Natural killer cell (primary cell): ENCODE measurements around the gene FAM107A. TPM values are rescaled to one million over a fixed set of nuclear protein-coding genes. Genes with fewer than 3 reads are reported as not detected.

ENCODE experiments used
- ATAC-seq, 3 donors: fragments of 150-1000 bp in 2 of 3; fragments of 200-7000 bp in 1 of 3; cut with Tn5 transposase; 1 replicate in 1 of 3; 2 replicates in 2 of 3; pipeline ENCODE4 v1.10.0; 2021; ENCODE audit warnings: mild to moderate bottlenecking in 2 of 3, moderate library complexity in 2 of 3
- DNase-seq, 2 donors: peaks; one replicate each; pipeline versions ENCODE4 v3.0.0 to v3.0.0-alpha.2; 2013 to 2021; ENCODE audit warnings: mixed read lengths in 1 of 2
- H3K27ac ChIP-seq: one replicate; pipeline ENCODE4 v1.5.1; 2013; ENCODE audit warnings: mild to moderate bottlenecking, low read length
- H3K27me3 ChIP-seq: one replicate; pipeline ENCODE4 v1.6.1; 2013; ENCODE audit warnings: low read length; ENCODE audit not compliant: control insufficient read depth, insufficient read depth
- H3K36me3 ChIP-seq: one replicate; pipeline ENCODE4 v1.6.1; 2013; ENCODE audit warnings: low read length; ENCODE audit not compliant: control insufficient read depth, insufficient read depth
- H3K4me1 ChIP-seq: one replicate; pipeline ENCODE4 v1.6.1; 2013; ENCODE audit warnings: low read length; ENCODE audit not compliant: control insufficient read depth, insufficient read depth
- H3K4me3 ChIP-seq: one replicate; pipeline ENCODE4 v1.5.1; 2013; ENCODE audit warnings: low read length
- H3K9me3 ChIP-seq: one replicate; pipeline ENCODE4 v1.6.1; 2013; ENCODE audit warnings: low read length; ENCODE audit not compliant: control insufficient read depth, insufficient read depth
- H3K27ac Mint-ChIP-seq, 2 donors: one replicate each; pipeline ENCODE4 v1.8.0; 2022; ENCODE audit warnings: mild to moderate bottlenecking in 2 of 2, mixed read lengths in 2 of 2, moderate library complexity in 1 of 2
- H3K27me3 Mint-ChIP-seq, 2 donors: one replicate each; pipeline ENCODE4 v1.8.0; 2022; ENCODE audit warnings: low read depth in 2 of 2, mixed read lengths in 2 of 2
- H3K36me3 Mint-ChIP-seq: one replicate; pipeline ENCODE4 v1.8.0; 2022; ENCODE audit warnings: mixed read lengths
- H3K4me1 Mint-ChIP-seq, 2 donors: one replicate each; pipeline ENCODE4 v1.8.0; 2022; ENCODE audit warnings: mixed read lengths in 2 of 2
- H3K4me3 Mint-ChIP-seq: one replicate; pipeline ENCODE4 v1.8.0; 2022; ENCODE audit warnings: mild to moderate bottlenecking, moderate library complexity, mixed read lengths
- H3K9me3 Mint-ChIP-seq, 2 donors: one replicate each; pipeline ENCODE4 v1.8.0; 2022; ENCODE audit warnings: mixed read lengths in 2 of 2
- WGBS: methylation state at CpG from one replicate; pipeline ENCODE4 v1.1.7; 2013; ENCODE audit warnings: missing lambda C conversion rate; ENCODE audit not compliant: insufficient coverage; 5-methylcytosine and 5-hydroxymethylcytosine counted together
- intact Hi-C: fragments of 100-400 bp; cut with micrococcal nuclease; formaldehyde crosslinking; loops from one replicate; pipeline ENCODE4 v1.14.2; 2022
- total RNA-seq, 4 donors: library from RNA; stranded (reverse); fragments of 120-200 nt in 1 of 4; gene quantifications; one replicate each; pipeline versions ENCODE4 v1.2.3 to v1.2.4, GENCODE V29; 2013 to 2022
- TF ChIP-seq, protein P1 (sequence below): fragments of 200-600 bp; IDR thresholded peaks from one replicate; pipeline ENCODE4 v1.8.0; 2022; ENCODE audit warnings: antibody characterized with exemption

Gene FAM107A
- total RNA-seq, 3 donors from 2014 or later (not counting 1 experiment from before 2014, with no cell fraction given), result not detected

DNA sequence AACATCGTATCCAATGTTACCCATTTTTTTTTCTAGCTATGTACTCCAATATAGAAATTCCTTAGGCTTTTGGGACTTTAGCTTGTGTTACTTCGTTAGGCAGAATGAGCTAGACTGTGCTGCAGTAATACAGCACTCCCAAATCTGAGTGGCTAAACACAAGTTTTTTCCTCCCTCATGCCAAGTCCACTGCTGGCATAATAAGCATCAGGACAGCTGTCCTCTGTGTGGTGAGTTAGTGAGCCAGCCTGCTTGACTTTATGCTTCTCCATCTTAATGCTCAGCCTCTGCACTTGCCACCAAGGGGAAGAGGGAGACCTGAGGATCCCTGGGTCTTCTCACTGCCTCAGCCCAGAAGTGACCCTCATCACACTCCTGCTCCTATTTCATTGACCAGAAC, 22.0 kb downstream of the FAM107A start:
- H3K27me3 Mint-ChIP-seq, result peaks cover 6 to 9% of the 10 kb centered on the region in 2 donors
- Histone ChIP-seq H3K27ac (no peak overlapping the region), H3K36me3 (no peaks in the 10 kb centered on the region), H3K27me3 (no peaks in the 10 kb centered on the region), H3K9me3 (no peaks in the 10 kb centered on the region), H3K4me1 (no peaks in the 10 kb centered on the region), H3K4me3 (no peak overlapping the region)
- no peaks in the 10 kb centered on the region for H3K36me3 Mint-ChIP-seq
- ATAC-seq, result no peak
- TF ChIP-seq, protein P1, sequence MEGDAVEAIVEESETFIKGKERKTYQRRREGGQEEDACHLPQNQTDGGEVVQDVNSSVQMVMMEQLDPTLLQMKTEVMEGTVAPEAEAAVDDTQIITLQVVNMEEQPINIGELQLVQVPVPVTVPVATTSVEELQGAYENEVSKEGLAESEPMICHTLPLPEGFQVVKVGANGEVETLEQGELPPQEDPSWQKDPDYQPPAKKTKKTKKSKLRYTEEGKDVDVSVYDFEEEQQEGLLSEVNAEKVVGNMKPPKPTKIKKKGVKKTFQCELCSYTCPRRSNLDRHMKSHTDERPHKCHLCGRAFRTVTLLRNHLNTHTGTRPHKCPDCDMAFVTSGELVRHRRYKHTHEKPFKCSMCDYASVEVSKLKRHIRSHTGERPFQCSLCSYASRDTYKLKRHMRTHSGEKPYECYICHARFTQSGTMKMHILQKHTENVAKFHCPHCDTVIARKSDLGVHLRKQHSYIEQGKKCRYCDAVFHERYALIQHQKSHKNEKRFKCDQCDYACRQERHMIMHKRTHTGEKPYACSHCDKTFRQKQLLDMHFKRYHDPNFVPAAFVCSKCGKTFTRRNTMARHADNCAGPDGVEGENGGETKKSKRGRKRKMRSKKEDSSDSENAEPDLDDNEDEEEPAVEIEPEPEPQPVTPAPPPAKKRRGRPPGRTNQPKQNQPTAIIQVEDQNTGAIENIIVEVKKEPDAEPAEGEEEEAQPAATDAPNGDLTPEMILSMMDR, result no peak
- DNase-seq, result no peak
- no peaks in the 10 kb centered on the region for H3K9me3 Mint-ChIP-seq
- H3K4me3 Mint-ChIP-seq, result no peak overlapping the region
- intact Hi-C loops, result no loop called here
- no peak overlapping the region for H3K27ac Mint-ChIP-seq
- 95% methylated on average over 2 of the region's 2 CpGs for WGBS
- no peaks in the 10 kb centered on the region for H3K4me1 Mint-ChIP-seq

DNA sequence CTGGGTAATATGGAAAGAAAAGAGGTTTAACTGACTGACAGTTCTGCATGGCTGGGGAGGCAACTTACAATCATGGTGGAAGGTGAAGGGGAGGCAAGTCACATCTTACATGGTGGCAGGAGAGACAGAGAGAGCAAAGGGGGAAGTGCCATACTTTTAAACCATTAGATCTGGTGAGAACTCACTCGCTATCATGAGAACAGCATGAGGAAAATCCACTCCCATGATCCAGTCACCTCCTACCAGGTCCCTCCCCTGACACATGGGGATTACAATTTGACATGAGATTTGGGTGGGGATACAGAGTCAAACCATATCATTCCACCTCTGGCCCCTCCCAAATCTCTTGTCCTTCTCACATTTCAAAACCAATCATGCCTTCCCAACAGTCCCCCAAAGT, 24.2 kb downstream of the FAM107A start:
- TF ChIP-seq, protein P1, result no peak
- Mint-ChIP-seq H3K27ac (no peak overlapping the region), H3K4me3 (no peak overlapping the region), H3K9me3 (no peaks in the 10 kb centered on the region), H3K36me3 (no peaks in the 10 kb centered on the region), H3K27me3 (peaks cover 6 to 9% of the 10 kb centered on the region in 2 donors), H3K4me1 (no peaks in the 10 kb centered on the region)
- Histone ChIP-seq H3K9me3 (no peaks in the 10 kb centered on the region), H3K36me3 (no peaks in the 10 kb centered on the region), H3K27ac (no peak overlapping the region), H3K4me3 (no peak overlapping the region), H3K27me3 (no peaks in the 10 kb centered on the region), H3K4me1 (no peaks in the 10 kb centered on the region)
- intact Hi-C loops, result no loop called here
- DNase-seq, result no peak
- no peak for ATAC-seq
- WGBS, result no CpG with 5 or more reads among the region's 1 CpG

DNA sequence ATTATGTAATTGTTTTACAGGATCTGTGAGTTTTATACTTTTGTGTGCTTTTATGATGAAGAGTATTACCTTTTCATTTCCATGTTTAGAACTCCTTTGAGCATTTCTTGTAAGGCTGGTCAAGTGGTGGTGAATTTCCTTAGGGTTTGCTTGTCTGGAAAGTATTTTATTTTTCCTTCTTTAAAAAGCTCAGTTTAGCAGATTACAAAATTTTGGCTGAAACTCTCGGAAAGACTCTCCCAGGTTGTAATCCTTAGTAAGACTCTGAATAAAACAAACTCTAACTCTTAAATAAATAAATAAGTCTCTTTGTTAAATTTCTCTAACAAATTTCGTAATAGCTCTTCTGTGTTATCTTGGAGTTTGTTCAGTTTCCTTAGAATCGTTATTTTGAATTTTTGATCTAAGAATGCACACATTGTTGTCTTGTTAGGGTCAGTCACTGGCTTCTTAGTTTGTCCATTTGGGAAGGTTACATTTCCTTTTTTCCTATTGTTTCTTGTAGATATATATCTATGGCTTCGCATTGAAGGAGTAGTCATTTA, 25.5 kb downstream of the FAM107A start:
- Histone ChIP-seq H3K27ac (no peak overlapping the region), H3K27me3 (no peaks in the 10 kb centered on the region), H3K4me3 (no peak overlapping the region), H3K4me1 (no peaks in the 10 kb centered on the region), H3K9me3 (no peaks in the 10 kb centered on the region), H3K36me3 (no peaks in the 10 kb centered on the region)
- H3K4me3 Mint-ChIP-seq, result no peak overlapping the region
- intact Hi-C loops, result no loop called here
- DNase-seq, result no peak
- ATAC-seq, result no peak
- TF ChIP-seq, protein P1, result no peak
- 95% methylated on average over 2 of the region's 4 CpGs for WGBS
- no peaks in the 10 kb centered on the region for H3K4me1 Mint-ChIP-seq
- peaks cover 6 to 9% of the 10 kb centered on the region in 2 donors for H3K27me3 Mint-ChIP-seq
- H3K9me3 Mint-ChIP-seq, result no peaks in the 10 kb centered on the region
- H3K36me3 Mint-ChIP-seq, result no peaks in the 10 kb centered on the region
- H3K27ac Mint-ChIP-seq, result no peak overlapping the region

DNA sequence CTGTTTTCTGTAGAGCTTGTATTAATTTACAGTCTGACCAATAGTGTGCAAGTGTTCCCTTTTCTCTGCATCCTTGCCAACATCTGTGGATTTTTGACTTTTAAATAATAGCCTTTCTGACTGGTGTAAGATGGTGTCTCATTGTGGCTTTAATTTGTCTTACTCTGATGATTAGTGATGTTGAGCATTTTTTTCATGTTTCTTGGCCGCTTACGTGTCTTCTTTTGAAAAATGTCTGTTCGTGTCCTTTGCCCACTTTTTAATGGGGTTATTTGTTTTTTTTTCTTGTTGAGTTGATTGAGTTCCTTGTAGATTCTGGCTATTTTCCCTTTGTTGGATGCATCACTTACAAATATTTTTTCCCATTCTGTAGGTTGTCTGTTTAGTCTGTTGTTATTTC, 32.6 kb downstream of the FAM107A start:
- H3K27me3 Mint-ChIP-seq, result peaks cover 0 to 5% of the 10 kb centered on the region in 2 donors
- intact Hi-C loops, result no loop called here
- no peaks in the 10 kb centered on the region for H3K4me1 Mint-ChIP-seq
- no peak overlapping the region for H3K4me3 Mint-ChIP-seq
- no peaks in the 10 kb centered on the region for H3K27me3 ChIP-seq
- no peak overlapping the region for H3K27ac Mint-ChIP-seq
- ATAC-seq, result no peak
- DNase-seq, result no peak
- no peaks in the 10 kb centered on the region for H3K9me3 Mint-ChIP-seq
- H3K36me3 Mint-ChIP-seq, result no peaks in the 10 kb centered on the region
- H3K27ac ChIP-seq, result no peak overlapping the region
- 97% methylated on average over 3 of the region's 3 CpGs for WGBS
- no peaks in the 10 kb centered on the region for H3K4me1 ChIP-seq
- H3K9me3 ChIP-seq, result no peaks in the 10 kb centered on the region
- no peak overlapping the region for H3K4me3 ChIP-seq
- H3K36me3 ChIP-seq, result no peaks in the 10 kb centered on the region
- TF ChIP-seq, protein P1, result no peak
